H9 (cell line): ENCODE measurements around the gene RPRD1B. TPM values are rescaled to one million over a fixed set of nuclear protein-coding genes. Genes with fewer than 3 reads are reported as not detected.

Experiments used
- DNase-seq: peaks from one replicate; pipeline ENCODE4 v3.0.0-alpha.2; 2017
- H2AFZ ChIP-seq: one replicate; pipeline ENCODE4 v1.6.1; 2013; ENCODE audit warnings: mild to moderate bottlenecking, low read length, control low read depth, moderate library complexity
- H2AK5ac ChIP-seq: 2 replicates; pipeline ENCODE4 v1.6.1; 2013; ENCODE audit warnings: low read length, control low read depth, mixed read lengths; ENCODE audit not compliant: insufficient read length
- H2BK120ac ChIP-seq: one replicate; pipeline ENCODE4 v1.6.1; 2013; ENCODE audit warnings: low read depth, mild to moderate bottlenecking, low read length, control low read depth, inconsistent platforms; ENCODE audit not compliant: poor library complexity, severe bottlenecking
- H2BK12ac ChIP-seq: 2 replicates; pipeline ENCODE4 v1.6.1; 2013; ENCODE audit warnings: low read length, control low read depth, mixed read lengths, low read depth; ENCODE audit not compliant: insufficient read length
- H2BK15ac ChIP-seq: 2 replicates; pipeline ENCODE4 v1.6.1; 2013; ENCODE audit warnings: low read depth, low read length, control low read depth
- H2BK20ac ChIP-seq: one replicate; pipeline ENCODE4 v1.6.1; 2013; ENCODE audit warnings: low read depth, mild to moderate bottlenecking, low read length, control low read depth, inconsistent platforms; ENCODE audit not compliant: poor library complexity, severe bottlenecking
- H2BK5ac ChIP-seq: 2 replicates; pipeline ENCODE4 v1.6.1; 2013; ENCODE audit warnings: low read length, control low read depth, mixed read lengths; ENCODE audit not compliant: insufficient read length
- H3K14ac ChIP-seq: 2 replicates; pipeline ENCODE4 v1.6.1; 2013; ENCODE audit warnings: low read length, control low read depth; ENCODE audit not compliant: insufficient read depth
- H3K18ac ChIP-seq: 2 replicates; pipeline ENCODE4 v1.6.1; 2013; ENCODE audit warnings: low read depth, mild to moderate bottlenecking, mixed read lengths, low read length, control low read depth; ENCODE audit not compliant: insufficient read length
- H3K23ac ChIP-seq: 2 replicates; pipeline ENCODE4 v1.6.1; 2013; ENCODE audit warnings: low read length, control low read depth, mixed read lengths, low read depth; ENCODE audit not compliant: insufficient read length
- H3K23me2 ChIP-seq: 2 replicates; pipeline ENCODE4 v1.6.1; 2013; ENCODE audit warnings: low read depth, mild to moderate bottlenecking, mixed read lengths, low read length, control low read depth; ENCODE audit not compliant: insufficient read length, poor library complexity, severe bottlenecking
- H3K27ac ChIP-seq: 2 replicates; pipeline ENCODE4 v1.5.1; 2013; ENCODE audit warnings: low read length, control low read depth, mixed read lengths, low read depth; ENCODE audit not compliant: insufficient read length
- H3K27me3 ChIP-seq: 2 replicates; pipeline ENCODE4 v1.6.1; 2013; ENCODE audit warnings: low read length, control low read depth, inconsistent platforms; ENCODE audit not compliant: insufficient read depth
- H3K4ac ChIP-seq: 2 replicates; pipeline ENCODE4 v1.6.1; 2013; ENCODE audit warnings: low read depth, mild to moderate bottlenecking, control low read depth, inconsistent platforms, low read length, moderate library complexity
- H3K4me1 ChIP-seq: 2 replicates; pipeline ENCODE4 v1.6.1; 2013; ENCODE audit warnings: low read length, control low read depth, inconsistent platforms; ENCODE audit not compliant: insufficient read depth
- H3K4me2 ChIP-seq: 2 replicates; pipeline ENCODE4 v1.6.1; 2013; ENCODE audit warnings: low read length, control low read depth, mixed read lengths; ENCODE audit not compliant: insufficient read length, insufficient read depth
- H3K56ac ChIP-seq: 2 replicates; pipeline ENCODE4 v1.6.1; 2013; ENCODE audit warnings: low read depth, mild to moderate bottlenecking, mixed read lengths, low read length, control low read depth; ENCODE audit not compliant: insufficient read length
- H3K79me1 ChIP-seq: 2 replicates; pipeline ENCODE4 v1.6.1; 2013; ENCODE audit warnings: low read depth, mild to moderate bottlenecking, moderate library complexity, low read length, control low read depth, inconsistent platforms; ENCODE audit not compliant: insufficient read depth, poor library complexity, severe bottlenecking
- H3K79me2 ChIP-seq: 2 replicates; pipeline ENCODE4 v1.6.1; 2013; ENCODE audit warnings: low read length, control low read depth, inconsistent platforms; ENCODE audit not compliant: insufficient read depth
- H3K9ac ChIP-seq: 2 replicates; pipeline ENCODE4 v1.6.1; 2013; ENCODE audit warnings: low read length, control low read depth, mixed read lengths; ENCODE audit not compliant: insufficient read length; ENCODE audit errors: extremely low read depth
- H3K9me3 ChIP-seq: one replicate; pipeline ENCODE4 v1.6.1; 2013; ENCODE audit warnings: low read depth, low read length, inconsistent platforms; ENCODE audit not compliant: control insufficient read depth
- H3T11ph ChIP-seq: one replicate; pipeline ENCODE4 v1.6.1; 2013; ENCODE audit warnings: mild to moderate bottlenecking, low read length, control low read depth, inconsistent platforms
- H4K20me1 ChIP-seq: one replicate; pipeline ENCODE4 v1.6.1; 2013; ENCODE audit not compliant: control insufficient read depth, insufficient read length, insufficient read depth
- H4K5ac ChIP-seq: 2 replicates; pipeline ENCODE4 v1.6.1; 2013; ENCODE audit warnings: low read depth, mild to moderate bottlenecking, mixed read lengths, low read length, control low read depth; ENCODE audit not compliant: insufficient read length
- H4K8ac ChIP-seq: replicated peaks from 2 replicates; pipeline ENCODE4 v1.6.1; 2013; ENCODE audit warnings: low read length, control low read depth, mixed read lengths, low read depth; ENCODE audit not compliant: insufficient read length
- H4K91ac ChIP-seq: 2 replicates; pipeline ENCODE4 v1.6.1; 2013; ENCODE audit warnings: low read depth, mild to moderate bottlenecking, moderate library complexity, mixed read lengths, low read length, control low read depth; ENCODE audit not compliant: insufficient read length
- H3K27ac Mint-ChIP-seq, 3 experiments: 2 replicates in 2 of 3; 3 replicates in 1 of 3; pipeline ENCODE4 v1.8.0; 2020 to 2021; ENCODE audit warnings: mixed read lengths in 3 of 3, mild to moderate bottlenecking in 1 of 3, moderate library complexity in 1 of 3
- H3K27me3 Mint-ChIP-seq: 2 replicates; pipeline ENCODE4 v1.8.0; 2021; ENCODE audit warnings: low read depth, mild to moderate bottlenecking, moderate library complexity, mixed read lengths
- H3K36me3 Mint-ChIP-seq, 3 experiments: 2 replicates in 2 of 3; 3 replicates in 1 of 3; pipeline ENCODE4 v1.8.0; 2020 to 2021; ENCODE audit warnings: low read depth in 3 of 3, mixed read lengths in 3 of 3; ENCODE audit not compliant: insufficient read depth in 1 of 3
- H3K4me1 Mint-ChIP-seq, 2 experiments: 2 replicates each; pipeline ENCODE4 v1.8.0; 2020; ENCODE audit warnings: mixed read lengths in 2 of 2
- H3K4me3 Mint-ChIP-seq, 2 experiments: 2 replicates in 1 of 2; 3 replicates in 1 of 2; pipeline ENCODE4 v1.8.0; 2020 to 2021; ENCODE audit warnings: mild to moderate bottlenecking in 2 of 2, mixed read lengths in 2 of 2, moderate library complexity in 1 of 2
- H3K9me3 Mint-ChIP-seq, 2 experiments: 2 replicates in 1 of 2; 3 replicates in 1 of 2; pipeline ENCODE4 v1.8.0; 2020; ENCODE audit warnings: mild to moderate bottlenecking in 2 of 2, mixed read lengths in 2 of 2, moderate library complexity in 1 of 2
- WGBS: extraction: QIAGEN DNeasy Blood & Tissue Kit; methylation state at CpG from one replicate; pipeline ENCODE4 v1.1.7; 2013; ENCODE audit warnings: missing lambda C conversion rate, low lambda C conversion rate, mixed read lengths; ENCODE audit not compliant: insufficient read length; ENCODE audit errors: extremely low coverage; 5-methylcytosine and 5-hydroxymethylcytosine counted together
- total RNA-seq: library from RNA; stranded (reverse); gene quantifications from 2 replicates; pipeline ENCODE4 v1.2.1, GENCODE V29; 2021
- TF ChIP-seq, protein P1 (sequence below): fragments of 200-600 bp; sonication (generic); conservative IDR thresholded peaks from 3 replicates; pipeline ENCODE4 v1.8.0; 2021; ENCODE audit warnings: antibody characterized with exemption, mild to moderate bottlenecking

RPRD1B gene
- total RNA-seq, 1 experiment from 2014 or later: 34.3 TPM

- Histone ChIP-seq H3K18ac (no peak overlapping the region), H2BK120ac (no peak overlapping the region), H4K8ac (no peak overlapping the region), H3K79me2 (no peaks in the 10 kb centered on the region), H3K4me1 (no peaks in the 10 kb centered on the region), H2BK5ac (no peak overlapping the region), H3K79me1 (no peaks in the 10 kb centered on the region), H4K5ac (no peak overlapping the region), H3K14ac (no peak overlapping the region), H3K9ac (no peak overlapping the region), H2AK5ac (no peak overlapping the region), H4K20me1 (no peaks in the 10 kb centered on the region), H3K27me3 (no peaks in the 10 kb centered on the region), H3K27ac (no peak overlapping the region), H3K4ac (no peak overlapping the region), H3K4me2 (no peak overlapping the region), H3K23me2 (no peaks in the 10 kb centered on the region), H3K56ac (no peak overlapping the region), H2AFZ (no peak overlapping the region), H3T11ph (no peak overlapping the region), H2BK15ac (no peak overlapping the region), H3K23ac (no peak overlapping the region), H2BK12ac (no peak overlapping the region), H3K9me3 (no peaks in the 10 kb centered on the region), H2BK20ac (no peak overlapping the region), H4K91ac (no peak overlapping the region)
- TF ChIP-seq, protein P1, sequence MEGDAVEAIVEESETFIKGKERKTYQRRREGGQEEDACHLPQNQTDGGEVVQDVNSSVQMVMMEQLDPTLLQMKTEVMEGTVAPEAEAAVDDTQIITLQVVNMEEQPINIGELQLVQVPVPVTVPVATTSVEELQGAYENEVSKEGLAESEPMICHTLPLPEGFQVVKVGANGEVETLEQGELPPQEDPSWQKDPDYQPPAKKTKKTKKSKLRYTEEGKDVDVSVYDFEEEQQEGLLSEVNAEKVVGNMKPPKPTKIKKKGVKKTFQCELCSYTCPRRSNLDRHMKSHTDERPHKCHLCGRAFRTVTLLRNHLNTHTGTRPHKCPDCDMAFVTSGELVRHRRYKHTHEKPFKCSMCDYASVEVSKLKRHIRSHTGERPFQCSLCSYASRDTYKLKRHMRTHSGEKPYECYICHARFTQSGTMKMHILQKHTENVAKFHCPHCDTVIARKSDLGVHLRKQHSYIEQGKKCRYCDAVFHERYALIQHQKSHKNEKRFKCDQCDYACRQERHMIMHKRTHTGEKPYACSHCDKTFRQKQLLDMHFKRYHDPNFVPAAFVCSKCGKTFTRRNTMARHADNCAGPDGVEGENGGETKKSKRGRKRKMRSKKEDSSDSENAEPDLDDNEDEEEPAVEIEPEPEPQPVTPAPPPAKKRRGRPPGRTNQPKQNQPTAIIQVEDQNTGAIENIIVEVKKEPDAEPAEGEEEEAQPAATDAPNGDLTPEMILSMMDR: no peak
- no peaks in the 10 kb centered on the region for H3K27me3 Mint-ChIP-seq
- H3K36me3 Mint-ChIP-seq: peaks cover 25 to 30% (median 28%) of the 10 kb centered on the region in 3 experiments
- H3K27ac Mint-ChIP-seq: no peak overlapping the region
- no peaks in the 10 kb centered on the region for H3K9me3 Mint-ChIP-seq
- H3K4me1 Mint-ChIP-seq: no peaks in the 10 kb centered on the region
- no peak overlapping the region for H3K4me3 Mint-ChIP-seq
- no peak for DNase-seq
- 100% methylated on average over 2 of the region's 4 CpGs for WGBS
These were observed 27.6 kb downstream of the RPRD1B start for GRCh38 chr20:38061109-38061508.
